GM12878 (cell line): ENCODE results near the gene HAS3. TPM values are rescaled to one million over a fixed set of nuclear protein-coding genes. Genes with fewer than 3 reads are reported as not detected.

Source experiments
- DPF2 ChIP-seq: fragments of 450-650 bp; IDR thresholded peaks from 2 replicates; pipeline ENCODE4 v1.6.1; 2017; ENCODE audit warnings: mild to moderate bottlenecking
- EGR1 ChIP-seq, 2 experiments: IDR thresholded peaks; 1 replicate in 1 of 2; 2 replicates in 1 of 2; pipeline ENCODE4 v1.6.1; 2011 to 2012; ENCODE audit warnings: low read depth in 2 of 2, low read length in 2 of 2, borderline replicate concordance in 1 of 2, mild to moderate bottlenecking in 1 of 2, moderate library complexity in 1 of 2
- EZH2 ChIP-seq: IDR thresholded peaks from 2 replicates; pipeline ENCODE4 v1.6.1; 2012; ENCODE audit warnings: low read depth, mild to moderate bottlenecking, control low read depth, inconsistent platforms, low read length, borderline replicate concordance; ENCODE audit not compliant: control insufficient read depth
- POLR2A ChIP-seq: IDR thresholded peaks from 2 replicates; pipeline ENCODE4 v1.6.1; 2011; ENCODE audit warnings: low read depth, mild to moderate bottlenecking, low read length
- SIX5 ChIP-seq: IDR thresholded peaks from 2 replicates; pipeline ENCODE4 v1.6.1; 2011; ENCODE audit warnings: mild to moderate bottlenecking, low read depth, low read length, moderate library complexity; ENCODE audit not compliant: severe bottlenecking
- STAT3 ChIP-seq: IDR thresholded peaks from 2 replicates; pipeline ENCODE4 v1.6.1; 2011; ENCODE audit warnings: low read depth, low read length, improper control_type of control experiment
- SUPT20H ChIP-seq: IDR thresholded peaks from 2 replicates; pipeline ENCODE4 v1.6.1; 2011; ENCODE audit warnings: low read depth, mild to moderate bottlenecking, low read length, moderate library complexity, borderline replicate concordance; ENCODE audit not compliant: control insufficient read depth
- polyA plus RNA-seq, 11 experiments: library from polyadenylated mRNA; depleted of rRNA in 4 of 11; unstranded in 6 of 11; stranded (reverse) in 5 of 11; fragments of >200 nt; fragmentation: Nextera tagmentation in 4 of 11; fragmentation: Illumina TruSeq in 1 of 11; extraction: Ambion mirVana in 4 of 11; extraction: Trizol in 1 of 11; gene quantifications; 1 replicate in 1 of 11; 2 replicates in 10 of 11; pipeline versions ENCODE4 v1.2.1 to v1.2.3, GENCODE V29; 2011 to 2016; ENCODE audit warnings: inconsistent platforms in 2 of 11, missing spikeins in 2 of 11, low read depth in 1 of 11
- total RNA-seq, 4 experiments: library from RNA; depleted of rRNA in 3 of 4; stranded (reverse); fragments of >200 nt in 3 of 4; fragmentation: Illumina TruSeq in 1 of 4; extraction: Trizol in 1 of 4; gene quantifications; 2 replicates each; pipeline versions ENCODE4 v1.2.1 to v1.2.3, GENCODE V29; 2013 to 2021
- TF ChIP-seq, protein P1 (sequence below): IDR thresholded peaks from 2 replicates; pipeline ENCODE4 v1.6.1; 2012; ENCODE audit warnings: low read depth, low read length, improper control_type of control experiment
- TF ChIP-seq, protein P2 (sequence below): IDR thresholded peaks from 2 replicates; pipeline ENCODE4 v1.6.1; 2011; ENCODE audit warnings: mild to moderate bottlenecking, low read depth, low read length, moderate library complexity; ENCODE audit not compliant: insufficient replicate concordance
- TF ChIP-seq, protein P3 (sequence below): IDR thresholded peaks from 2 replicates; pipeline ENCODE4 v1.6.1; 2012; ENCODE audit warnings: mild to moderate bottlenecking, low read depth, low read length

Gene HAS3
- total and polyA plus RNA-seq, 10 of the 15 experiments (the other 5 are each of a cell fraction or from before 2014, with no cell fraction given) = 0.06 to 0.56 (median 0.19) TPM; not detected in 2

DNA sequence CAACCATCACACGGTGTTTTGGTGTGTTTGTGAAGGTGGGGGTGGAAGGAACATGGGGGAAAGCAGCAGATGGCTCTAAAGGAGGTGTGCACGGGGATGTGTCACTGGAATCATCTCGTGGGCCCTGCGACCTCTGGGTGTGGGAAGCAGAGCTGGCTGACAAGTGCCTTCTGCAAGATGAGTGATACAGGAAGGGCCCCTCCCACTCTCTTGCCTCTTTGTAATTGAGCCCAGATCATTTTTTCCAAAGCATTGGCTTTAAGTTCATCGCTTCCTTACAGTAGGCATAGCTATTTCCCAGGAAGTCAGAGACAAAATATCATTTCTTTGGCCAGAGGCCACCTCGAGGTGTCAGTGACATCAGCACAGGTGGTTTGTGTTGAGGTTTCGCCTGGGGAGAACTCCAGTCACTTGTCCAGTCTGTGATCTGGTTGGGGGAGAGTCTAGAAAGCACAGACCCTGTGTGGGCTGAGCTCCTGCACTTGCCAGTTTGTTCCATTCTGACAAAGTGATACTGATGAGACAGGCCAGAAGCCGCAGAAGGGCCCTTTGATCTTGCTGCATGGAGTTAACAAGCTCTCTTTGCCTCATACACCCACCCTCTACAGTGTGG is 60.9 kb downstream of the HAS3 start (continued):
- TF ChIP-seq, protein P1, sequence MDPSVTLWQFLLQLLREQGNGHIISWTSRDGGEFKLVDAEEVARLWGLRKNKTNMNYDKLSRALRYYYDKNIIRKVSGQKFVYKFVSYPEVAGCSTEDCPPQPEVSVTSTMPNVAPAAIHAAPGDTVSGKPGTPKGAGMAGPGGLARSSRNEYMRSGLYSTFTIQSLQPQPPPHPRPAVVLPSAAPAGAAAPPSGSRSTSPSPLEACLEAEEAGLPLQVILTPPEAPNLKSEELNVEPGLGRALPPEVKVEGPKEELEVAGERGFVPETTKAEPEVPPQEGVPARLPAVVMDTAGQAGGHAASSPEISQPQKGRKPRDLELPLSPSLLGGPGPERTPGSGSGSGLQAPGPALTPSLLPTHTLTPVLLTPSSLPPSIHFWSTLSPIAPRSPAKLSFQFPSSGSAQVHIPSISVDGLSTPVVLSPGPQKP = no peak
- TF ChIP-seq EGR1 (IDR thresholded peaks at IDR 0.05; ENCODE audit: borderline replicate concordance in 1 of 2, low read depth in 2 of 2, low read length in 2 of 2) = no peak
- no peak for TF ChIP-seq EZH2
- TF ChIP-seq, protein P2, sequence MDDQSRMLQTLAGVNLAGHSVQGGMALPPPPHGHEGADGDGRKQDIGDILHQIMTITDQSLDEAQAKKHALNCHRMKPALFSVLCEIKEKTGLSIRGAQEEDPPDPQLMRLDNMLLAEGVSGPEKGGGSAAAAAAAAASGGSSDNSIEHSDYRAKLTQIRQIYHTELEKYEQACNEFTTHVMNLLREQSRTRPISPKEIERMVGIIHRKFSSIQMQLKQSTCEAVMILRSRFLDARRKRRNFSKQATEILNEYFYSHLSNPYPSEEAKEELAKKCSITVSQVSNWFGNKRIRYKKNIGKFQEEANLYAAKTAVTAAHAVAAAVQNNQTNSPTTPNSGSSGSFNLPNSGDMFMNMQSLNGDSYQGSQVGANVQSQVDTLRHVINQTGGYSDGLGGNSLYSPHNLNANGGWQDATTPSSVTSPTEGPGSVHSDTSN = no peak
- TF ChIP-seq DPF2 = no peak
- no peak for TF ChIP-seq POLR2A
- TF ChIP-seq SUPT20H = no peak
- TF ChIP-seq, protein P3, sequence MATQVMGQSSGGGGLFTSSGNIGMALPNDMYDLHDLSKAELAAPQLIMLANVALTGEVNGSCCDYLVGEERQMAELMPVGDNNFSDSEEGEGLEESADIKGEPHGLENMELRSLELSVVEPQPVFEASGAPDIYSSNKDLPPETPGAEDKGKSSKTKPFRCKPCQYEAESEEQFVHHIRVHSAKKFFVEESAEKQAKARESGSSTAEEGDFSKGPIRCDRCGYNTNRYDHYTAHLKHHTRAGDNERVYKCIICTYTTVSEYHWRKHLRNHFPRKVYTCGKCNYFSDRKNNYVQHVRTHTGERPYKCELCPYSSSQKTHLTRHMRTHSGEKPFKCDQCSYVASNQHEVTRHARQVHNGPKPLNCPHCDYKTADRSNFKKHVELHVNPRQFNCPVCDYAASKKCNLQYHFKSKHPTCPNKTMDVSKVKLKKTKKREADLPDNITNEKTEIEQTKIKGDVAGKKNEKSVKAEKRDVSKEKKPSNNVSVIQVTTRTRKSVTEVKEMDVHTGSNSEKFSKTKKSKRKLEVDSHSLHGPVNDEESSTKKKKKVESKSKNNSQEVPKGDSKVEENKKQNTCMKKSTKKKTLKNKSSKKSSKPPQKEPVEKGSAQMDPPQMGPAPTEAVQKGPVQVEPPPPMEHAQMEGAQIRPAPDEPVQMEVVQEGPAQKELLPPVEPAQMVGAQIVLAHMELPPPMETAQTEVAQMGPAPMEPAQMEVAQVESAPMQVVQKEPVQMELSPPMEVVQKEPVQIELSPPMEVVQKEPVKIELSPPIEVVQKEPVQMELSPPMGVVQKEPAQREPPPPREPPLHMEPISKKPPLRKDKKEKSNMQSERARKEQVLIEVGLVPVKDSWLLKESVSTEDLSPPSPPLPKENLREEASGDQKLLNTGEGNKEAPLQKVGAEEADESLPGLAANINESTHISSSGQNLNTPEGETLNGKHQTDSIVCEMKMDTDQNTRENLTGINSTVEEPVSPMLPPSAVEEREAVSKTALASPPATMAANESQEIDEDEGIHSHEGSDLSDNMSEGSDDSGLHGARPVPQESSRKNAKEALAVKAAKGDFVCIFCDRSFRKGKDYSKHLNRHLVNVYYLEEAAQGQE = no peak
- no peak for TF ChIP-seq STAT3
- no peak for TF ChIP-seq SIX5
